Activated gamma-delta T cell (primary cell): ENCODE measurements around the gene CCDC33.

Source experiments
- DNase-seq: peaks from one replicate; lab custom pipeline; 2025; lab: John Stamatoyannopoulos, UW

CCDC33 gene

GRCh38 chr15:74281147-74282133 is 45.3 kb downstream of the CCDC33 start:
- no peak for DNase-seq

DNA sequence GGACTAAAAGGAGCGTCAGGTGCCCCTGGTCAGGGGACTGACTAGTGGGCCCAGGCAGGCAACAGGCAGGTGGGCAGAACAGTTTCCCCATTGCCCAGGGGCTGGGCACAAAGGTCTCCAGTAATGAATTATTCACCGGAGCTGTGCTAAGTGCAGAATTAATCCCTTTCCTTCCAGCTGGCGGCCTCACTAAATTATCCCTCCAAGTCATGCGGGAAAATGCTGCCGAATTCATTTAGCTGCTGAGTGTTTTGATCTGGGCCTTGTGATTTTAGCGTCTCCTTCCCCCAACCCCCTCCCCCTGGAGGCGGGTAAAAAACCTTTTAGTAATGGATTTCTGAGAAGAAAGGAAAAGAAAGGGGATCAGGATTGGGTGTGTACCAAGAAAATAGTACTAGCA is 47.2 kb downstream of the CCDC33 start:
- no peak for DNase-seq

DNA sequence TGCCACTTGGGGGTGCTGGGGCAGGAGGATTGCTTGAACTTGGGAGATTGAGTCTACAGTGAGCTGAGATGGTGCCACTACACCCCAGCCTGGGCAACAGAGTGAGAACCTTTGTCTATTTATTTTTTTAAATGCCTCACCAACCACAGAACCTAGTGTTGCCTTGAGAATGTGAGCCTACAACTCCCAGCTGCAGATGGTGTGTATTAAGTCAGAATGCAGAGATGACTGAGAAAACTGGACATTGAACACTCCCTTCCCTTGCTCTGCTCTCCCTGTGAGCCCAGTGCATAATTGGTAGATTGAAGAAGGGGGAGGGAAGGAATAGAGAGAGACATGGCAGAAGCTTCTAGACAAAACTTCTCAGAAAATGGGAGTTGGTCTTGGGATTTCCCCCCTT is 53.5 kb downstream of the CCDC33 start:
- no peak for DNase-seq

DNA sequence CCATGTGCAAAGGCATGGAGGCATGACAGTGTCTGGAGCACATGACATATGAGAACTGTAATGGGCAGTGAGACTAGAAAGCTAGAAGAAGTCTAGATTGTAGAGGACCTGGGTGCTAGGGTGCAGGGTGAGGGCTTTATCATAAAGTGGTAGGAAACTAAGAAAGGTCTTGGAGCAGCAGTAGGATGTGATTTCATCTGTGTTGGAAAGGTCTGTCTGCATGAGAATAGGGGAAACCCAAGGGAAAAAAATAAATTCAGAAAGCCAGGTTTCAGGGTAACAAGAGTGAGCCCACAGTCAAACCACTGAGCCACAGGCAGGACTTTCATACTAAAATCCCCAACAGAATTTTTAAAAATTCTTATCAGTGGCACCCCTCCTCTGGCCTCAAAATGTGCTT is 54.5 kb downstream of the CCDC33 start:
- DNase-seq, result no peak

GRCh38 chr15:74291101-74292071 is 55.3 kb downstream of the CCDC33 start:
- DNase-seq, result no peak

GRCh38 chr15:74293021-74293810 is 57.1 kb downstream of the CCDC33 start:
- DNase-seq, result no peak

DNA sequence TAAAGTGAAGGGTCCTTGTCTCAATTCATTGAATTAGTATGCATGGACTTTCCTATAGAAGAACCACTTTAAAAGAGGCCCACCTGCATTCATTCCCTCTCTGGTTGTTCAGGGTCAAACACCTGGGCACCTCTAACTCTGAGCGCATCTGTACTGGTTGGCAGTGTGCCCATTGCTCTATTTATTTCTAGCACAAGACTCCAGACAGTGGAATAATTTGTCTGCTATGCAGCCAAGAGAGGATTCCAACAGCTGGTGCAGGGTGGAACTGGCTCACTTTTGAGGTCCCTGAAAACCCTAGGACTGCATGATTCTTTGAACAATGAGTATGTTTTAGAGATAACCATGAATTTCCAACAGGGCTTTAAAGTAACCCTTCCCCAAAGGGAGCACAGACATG is 57.9 kb downstream of the CCDC33 start:
- no peak for DNase-seq

- DNase-seq, result no peak
Measured at GRCh38 chr15:74295800-74296199, 59.7 kb downstream of the CCDC33 start.

DNA sequence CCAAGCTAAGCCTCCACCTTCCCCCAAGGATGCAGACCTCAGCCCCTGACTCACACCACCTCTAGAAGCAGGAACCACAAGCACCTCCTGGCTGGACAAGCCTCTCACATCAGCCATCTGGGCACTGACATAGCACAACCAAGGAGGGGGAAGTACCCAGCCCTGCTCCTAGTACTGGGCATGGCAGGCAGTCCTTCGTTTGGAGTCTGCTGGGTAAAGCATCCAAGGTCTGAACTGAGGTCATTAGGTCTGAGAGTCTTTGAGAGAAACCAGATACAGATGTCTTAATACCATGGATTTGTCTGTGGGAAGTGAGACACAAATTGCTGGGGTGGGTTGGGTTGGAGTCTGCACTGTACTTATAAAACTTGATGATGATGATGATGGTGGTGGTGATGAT is 61.8 kb downstream of the CCDC33 start:
- DNase-seq, result no peak

GRCh38 chr15:74300057-74300795 is 64.1 kb downstream of the CCDC33 start:
- DNase-seq, result no peak

DNA sequence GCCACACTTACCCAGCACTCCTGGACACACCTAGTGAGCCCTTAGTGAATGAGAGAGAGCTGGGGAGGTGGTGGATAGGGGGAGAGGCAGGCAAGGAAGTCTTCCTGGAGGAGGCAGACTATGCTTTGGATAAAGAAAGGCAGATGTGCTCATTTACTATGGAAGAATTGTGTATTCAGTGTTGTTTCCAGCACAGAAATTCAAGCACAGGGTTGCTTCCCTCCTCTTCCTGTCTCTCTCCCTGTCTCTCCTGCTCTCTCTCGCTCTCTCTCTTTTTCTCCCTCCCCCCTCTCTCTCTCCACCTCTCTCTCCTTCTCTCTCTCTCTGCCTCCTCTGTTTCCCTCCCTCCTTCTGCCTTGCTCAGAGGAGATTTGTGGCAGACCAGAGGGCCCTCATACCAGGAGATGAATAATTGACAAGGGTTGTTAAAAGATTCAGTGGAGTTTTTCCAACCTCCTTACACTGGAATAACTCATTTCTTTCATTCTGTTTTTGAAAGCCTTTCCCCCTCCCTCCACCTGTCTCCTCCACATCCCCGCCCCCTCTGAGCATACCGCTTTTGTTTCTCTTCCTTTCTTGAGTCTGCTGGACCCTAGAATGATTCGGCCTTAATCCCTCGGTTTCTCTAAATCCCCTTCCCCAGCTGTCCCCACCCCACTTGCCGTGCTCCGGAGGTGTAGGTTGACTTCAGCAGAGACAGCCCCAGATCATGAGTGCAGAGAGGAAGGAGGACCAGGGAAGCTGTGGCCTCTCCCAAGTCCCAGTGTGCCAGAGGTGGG is 65.6 kb downstream of the CCDC33 start:
- no peak for DNase-seq

- no peak for DNase-seq
Measured at GRCh38 chr15:74302821-74303359, 66.8 kb downstream of the CCDC33 start.

DNA sequence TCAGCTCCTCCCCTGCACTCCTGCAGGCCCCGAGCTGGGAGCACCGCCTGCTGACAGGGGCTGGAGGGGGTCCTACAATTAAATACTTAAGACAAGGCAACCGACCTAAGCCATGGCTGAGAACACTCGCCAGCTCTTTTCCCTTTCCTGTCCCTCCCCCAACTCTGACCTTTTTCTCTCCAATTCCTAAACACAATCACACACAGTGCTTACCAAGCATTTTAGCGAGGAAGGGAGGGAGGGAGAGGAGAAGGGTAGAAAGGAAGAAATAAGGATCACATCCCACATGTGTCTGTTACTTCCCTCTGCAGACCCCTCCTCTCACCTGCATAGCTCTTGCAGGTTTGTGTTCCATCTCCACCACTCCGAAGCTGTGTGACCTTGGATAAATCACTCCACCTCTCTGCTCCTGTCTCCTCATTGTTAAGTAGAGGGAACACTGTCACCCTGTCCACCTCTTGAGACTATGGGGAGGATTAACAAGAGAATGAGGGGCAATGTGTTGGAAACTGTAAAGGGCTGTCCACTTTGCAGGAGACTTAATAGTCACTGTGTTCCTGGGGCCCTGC is 67.7 kb downstream of the CCDC33 start:
- DNase-seq, result no peak

DNA sequence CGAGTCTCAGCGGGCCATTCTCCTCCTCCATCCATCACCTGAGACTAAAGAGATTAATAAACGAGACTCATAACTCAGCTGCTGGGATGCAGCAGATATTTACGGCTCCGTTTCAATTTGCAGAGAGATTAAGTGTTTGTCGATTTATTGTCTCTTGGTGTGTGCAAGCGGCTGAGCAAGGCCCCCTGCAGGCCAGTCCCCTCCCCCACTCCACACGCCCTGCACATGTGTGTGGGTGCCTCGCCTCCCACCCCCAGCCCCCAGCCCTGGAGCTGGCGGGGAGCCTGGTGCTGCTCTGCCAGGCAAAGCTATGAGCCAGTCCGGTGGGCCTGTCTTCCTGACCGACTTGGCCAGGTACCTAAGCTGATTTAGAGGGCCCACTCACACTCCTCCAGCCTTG is 68.3 kb downstream of the CCDC33 start:
- no peak for DNase-seq

- no peak for DNase-seq
Measured at GRCh38 chr15:74305687-74306086, 69.6 kb downstream of the CCDC33 start.

DNA sequence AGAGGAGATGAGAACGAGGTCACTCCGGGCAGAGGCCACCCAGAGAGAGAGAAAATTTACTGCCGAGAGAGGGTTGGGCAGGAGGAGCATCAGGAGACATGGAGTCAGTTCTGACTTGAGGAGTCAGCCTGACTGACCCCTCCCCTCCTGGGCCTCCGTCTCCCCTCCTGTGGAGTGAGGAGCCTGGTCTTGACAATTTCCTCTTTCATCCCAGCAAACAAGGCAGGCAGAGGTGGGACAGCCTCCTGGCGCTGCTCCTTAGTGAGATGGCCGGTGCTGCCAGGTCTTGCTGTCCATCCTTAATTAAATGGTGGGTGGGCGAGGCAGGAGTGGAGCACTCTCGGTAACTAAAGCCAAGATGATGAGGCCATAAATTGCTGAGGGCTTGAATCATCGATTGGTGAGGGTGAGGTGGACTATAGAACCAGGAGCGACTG is 70.7 kb downstream of the CCDC33 start:
- no peak for DNase-seq

DNA sequence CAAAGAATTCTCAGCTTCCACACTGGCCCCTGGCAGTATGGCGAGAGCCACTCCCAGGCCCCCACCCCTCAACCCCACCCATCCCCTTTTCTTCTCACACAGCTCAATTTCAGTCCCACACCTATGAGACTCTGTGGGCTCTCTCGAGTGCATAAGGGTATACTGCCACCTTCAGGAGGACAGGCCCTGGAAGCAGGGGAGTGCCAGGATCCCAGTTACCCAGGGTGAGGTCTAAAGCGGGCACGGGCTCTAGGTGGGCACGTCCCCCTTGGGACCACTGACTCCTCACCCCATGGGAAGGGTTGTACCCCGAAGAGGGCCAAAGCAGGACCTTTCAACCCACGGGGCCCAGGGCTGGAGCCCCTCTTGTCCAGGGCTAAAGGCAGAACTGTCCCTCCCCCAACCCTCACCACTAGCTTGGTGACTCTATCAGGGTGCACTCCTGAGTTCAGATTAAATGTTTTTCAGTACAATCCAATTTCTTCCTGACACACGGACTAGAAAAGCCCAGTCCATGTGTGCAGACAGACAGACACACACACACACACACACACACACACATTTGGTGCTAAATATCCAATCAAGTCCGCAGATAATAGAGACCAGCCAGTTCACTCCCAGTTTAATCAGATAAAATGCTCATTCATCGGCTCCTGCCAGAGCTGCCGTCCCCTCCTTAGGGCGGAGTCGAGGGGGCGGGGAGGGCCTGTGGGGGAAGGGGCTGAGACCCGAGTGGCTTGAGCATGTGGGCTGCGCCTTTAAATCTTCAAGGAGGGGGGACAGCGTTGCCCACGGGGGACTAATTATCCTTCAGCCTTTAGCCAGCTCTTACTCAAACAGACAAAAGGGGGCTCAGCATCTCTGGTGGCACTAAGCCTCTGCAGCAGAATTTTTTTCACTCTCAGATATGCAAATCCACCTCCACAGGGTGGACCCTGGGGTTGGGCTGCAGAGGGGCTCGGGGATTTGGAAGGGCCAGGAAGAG is 72.0 kb downstream of the CCDC33 start:
- DNase-seq, result no peak

GRCh38 chr15:74311734-74312444 is 75.8 kb downstream of the CCDC33 start:
- no peak for DNase-seq
